ENCODE data around the gene CFAP61.

The CFAP61 gene

DNA sequence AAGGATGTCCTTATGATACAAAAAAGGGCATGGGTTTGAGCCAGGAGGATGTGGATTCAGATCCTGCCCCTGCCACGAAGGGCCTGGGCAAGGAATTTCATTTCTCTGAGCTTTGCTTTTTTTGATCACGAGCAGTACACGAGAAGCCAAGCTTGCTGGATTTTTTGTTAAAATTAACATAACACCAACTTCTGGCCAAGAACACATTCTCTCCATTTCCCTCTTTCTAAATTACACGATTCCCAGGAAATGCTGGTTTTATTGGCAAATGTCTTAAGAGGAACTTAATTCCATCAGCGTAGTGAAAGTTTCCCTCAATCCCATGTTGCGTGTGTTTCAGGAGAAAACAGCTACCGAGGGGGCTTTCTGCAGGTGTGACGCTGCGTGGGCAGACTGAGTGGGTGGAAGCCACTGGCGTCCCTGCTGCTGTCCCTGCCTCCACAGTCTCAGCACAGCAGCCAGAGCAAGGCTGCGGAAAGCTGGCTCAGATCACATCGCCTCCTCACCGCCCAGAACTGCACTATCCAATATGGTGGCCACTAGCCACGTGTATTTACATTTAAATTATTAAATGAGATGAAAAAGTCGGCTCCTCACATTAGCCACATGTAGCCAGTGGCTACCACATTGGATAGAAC, 194.8 kb downstream of the CFAP61 start:
- TF ChIP-seq CTCF (IDR thresholded peaks at IDR 0.05; ENCODE audit: low read depth, low read length) (no peak), EZH2phosphoT487 (IDR thresholded peaks at IDR 0.05; ENCODE audit: low read depth) (no peak)

DNA sequence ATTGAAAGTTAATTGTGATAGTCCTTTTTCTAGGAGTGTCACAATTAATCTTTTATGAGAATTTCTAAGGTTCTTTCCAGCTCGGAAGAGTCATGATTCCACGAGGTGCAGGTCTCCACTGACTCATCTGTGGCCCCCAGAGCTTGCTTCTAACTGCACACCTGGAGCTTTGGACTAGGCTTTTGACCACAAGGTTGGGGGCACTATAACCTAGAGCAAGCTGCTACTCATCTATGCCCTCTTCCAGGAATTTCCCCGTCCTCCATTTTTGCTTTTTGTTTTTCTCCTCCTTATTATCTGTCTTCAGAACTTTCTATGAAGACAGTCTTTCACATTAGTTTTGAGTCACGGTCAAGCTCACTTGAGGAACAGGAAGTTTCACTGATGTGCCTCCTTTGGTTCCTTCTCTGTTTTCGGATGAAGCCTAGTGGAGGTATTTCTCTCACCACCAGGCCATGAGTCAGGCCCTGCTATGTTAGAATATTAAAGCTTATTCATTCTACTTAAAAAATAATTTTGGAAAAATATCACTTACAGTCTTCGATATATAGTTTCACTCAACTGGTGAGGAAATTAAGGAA, 196.4 kb downstream of the CFAP61 start:
- H3K36me3 ChIP-seq (replicated peaks; ENCODE audit: low read depth, low read length) = no peaks in the 10 kb centered on the region
- TF ChIP-seq CTCF (IDR thresholded peaks at IDR 0.05; ENCODE audit: low read depth, low read length) (no peak), EZH2phosphoT487 (IDR thresholded peaks at IDR 0.05; ENCODE audit: low read depth) (no peak)

More for the DNA sequence above, 194.8 kb downstream of the CFAP61 start:
- Histone ChIP-seq H3K4me3 (ENCODE audit: low read length) (no peak overlapping the region), H3K27ac (ENCODE audit: low read length) (no peak overlapping the region), H3K9ac (ENCODE audit: low read length) (no peak overlapping the region), H3K9me3 (ENCODE audit: insufficient read depth, low read length) (no peaks in the 10 kb centered on the region), H4K20me1 (ENCODE audit: insufficient read depth, low read length) (no peaks in the 10 kb centered on the region), H3K4me2 (ENCODE audit: low read length) (no peak overlapping the region), H2AFZ (ENCODE audit: low read depth, low read length) (no peak overlapping the region), H3K36me3 (replicated peaks; ENCODE audit: low read depth, low read length) (no peaks in the 10 kb centered on the region), H3K79me2 (ENCODE audit: low read length) (no peaks in the 10 kb centered on the region), H3K27me3 (ENCODE audit: low read depth, low read length) (peaks cover 11% of the 10 kb centered on the region; the same call in 1 of the 2 replicates), H3K4me1 (ENCODE audit: low read length) (peaks cover 16% of the 10 kb centered on the region)

GRCh38 chr20:20251317-20251716, 199.0 kb downstream of the CFAP61 start:
- Histone ChIP-seq H3K9me3 (ENCODE audit: insufficient read depth, low read length) (no peaks in the 10 kb centered on the region; the same call in 1 of the 2 replicates), H3K4me2 (ENCODE audit: low read length) (no peak overlapping the region), H2AFZ (ENCODE audit: low read depth, low read length) (no peak overlapping the region), H3K9ac (ENCODE audit: low read length) (no peak overlapping the region), H3K4me3 (ENCODE audit: low read length) (no peak overlapping the region), H3K27ac (ENCODE audit: low read length) (no peak overlapping the region), H4K20me1 (ENCODE audit: insufficient read depth, low read length) (no peaks in the 10 kb centered on the region), H3K79me2 (ENCODE audit: low read length) (no peaks in the 10 kb centered on the region), H3K27me3 (ENCODE audit: low read depth, low read length) (peaks cover 31% of the 10 kb centered on the region), H3K4me1 (ENCODE audit: low read length) (peaks cover 16% of the 10 kb centered on the region), H3K36me3 (replicated peaks; ENCODE audit: low read depth, low read length) (no peaks in the 10 kb centered on the region)
- TF ChIP-seq EZH2phosphoT487 (IDR thresholded peaks at IDR 0.05; ENCODE audit: low read depth) (no peak), CTCF (IDR thresholded peaks at IDR 0.05; ENCODE audit: low read depth, low read length) (no peak)

More for the DNA sequence above, 196.4 kb downstream of the CFAP61 start:
- no peaks in the 10 kb centered on the region for H3K79me2 ChIP-seq (ENCODE audit: low read length)
- peak overlapping the region; percentile 2; the same call in 1 of the 2 replicates for H3K4me3 ChIP-seq (ENCODE audit: low read length)
- no peak overlapping the region for H3K27ac ChIP-seq (ENCODE audit: low read length)
- no peaks in the 10 kb centered on the region for H4K20me1 ChIP-seq (ENCODE audit: insufficient read depth, low read length)
- peak overlapping the region; percentile 31 for H3K4me2 ChIP-seq (ENCODE audit: low read length)
- no peak overlapping the region for H3K9ac ChIP-seq (ENCODE audit: low read length)
- peaks cover 21% of the 10 kb centered on the region for H3K27me3 ChIP-seq (ENCODE audit: low read depth, low read length)
- no peak overlapping the region for H2AFZ ChIP-seq (ENCODE audit: low read depth, low read length)
- no peaks in the 10 kb centered on the region for H3K9me3 ChIP-seq (ENCODE audit: insufficient read depth, low read length)
- H3K4me1 ChIP-seq (ENCODE audit: low read length) = peaks cover 16% of the 10 kb centered on the region

GRCh38 chr20:20251836-20252235, 199.5 kb downstream of the CFAP61 start:
- no peaks in the 10 kb centered on the region; the same call in 1 of the 2 replicates for H3K9me3 ChIP-seq (ENCODE audit: insufficient read depth, low read length)
- H3K27ac ChIP-seq (ENCODE audit: low read length) = no peak overlapping the region
- peaks cover 31% of the 10 kb centered on the region for H3K27me3 ChIP-seq (ENCODE audit: low read depth, low read length)
- H3K4me3 ChIP-seq (ENCODE audit: low read length) = no peak overlapping the region
- no peaks in the 10 kb centered on the region for H4K20me1 ChIP-seq (ENCODE audit: insufficient read depth, low read length)
- no peaks in the 10 kb centered on the region for H3K79me2 ChIP-seq (ENCODE audit: low read length)
- no peaks in the 10 kb centered on the region for H3K36me3 ChIP-seq (replicated peaks; ENCODE audit: low read depth, low read length)
- peaks cover 16% of the 10 kb centered on the region for H3K4me1 ChIP-seq (ENCODE audit: low read length)
- TF ChIP-seq EZH2phosphoT487 (IDR thresholded peaks at IDR 0.05; ENCODE audit: low read depth) (no peak), CTCF (IDR thresholded peaks at IDR 0.05; ENCODE audit: low read depth, low read length) (no peak)
- H3K4me2 ChIP-seq (ENCODE audit: low read length) = no peak overlapping the region
- H3K9ac ChIP-seq (ENCODE audit: low read length) = no peak overlapping the region
- H2AFZ ChIP-seq (ENCODE audit: low read depth, low read length) = no peak overlapping the region

All from OCI-LY3 (cell line).